Measurements from ENCODE around the gene LRMDA.

The LRMDA gene

GRCh38 chr10:76552091-76552873, 1120.9 kb downstream of the LRMDA start:
- H3K4me3 ChIP-seq (ENCODE audit: low read depth, low read length): no peak overlapping the region
- no peak for TF ChIP-seq CTCF (IDR thresholded peaks at IDR 0.05; ENCODE audit: control insufficient read depth, extremely low read depth, insufficient read depth)
- no peak for DNase-seq (ENCODE audit: low read depth)

- TF ChIP-seq CTCF (IDR thresholded peaks at IDR 0.05; ENCODE audit: control insufficient read depth, extremely low read depth, insufficient read depth): no peak
- no peak for DNase-seq (ENCODE audit: low read depth)
These were observed 1122.0 kb downstream of the LRMDA start for GRCh38 chr10:76553263-76554032.

GRCh38 chr10:76554033-76554408, 1122.6 kb downstream of the LRMDA start:
- no peak overlapping the region for H3K4me3 ChIP-seq (ENCODE audit: low read depth, low read length)
- TF ChIP-seq CTCF (IDR thresholded peaks at IDR 0.05; ENCODE audit: control insufficient read depth, extremely low read depth, insufficient read depth): no peak
- DNase-seq (ENCODE audit: low read depth): no peak

More at GRCh38 chr10:76553263-76554032, 1122.0 kb downstream of the LRMDA start:
- no peak overlapping the region for H3K4me3 ChIP-seq (ENCODE audit: low read depth, low read length)

- H3K4me3 ChIP-seq (ENCODE audit: low read depth, low read length): no peak overlapping the region
- no peak for TF ChIP-seq CTCF (IDR thresholded peaks at IDR 0.05; ENCODE audit: control insufficient read depth, extremely low read depth, insufficient read depth)
- DNase-seq (ENCODE audit: low read depth): no peak
These were observed 1123.1 kb downstream of the LRMDA start for GRCh38 chr10:76554478-76554877.

- no peak for DNase-seq (ENCODE audit: low read depth)
These were observed 1123.7 kb downstream of the LRMDA start for GRCh38 chr10:76555067-76555670.

GRCh38 chr10:76557366-76557765, 1125.9 kb downstream of the LRMDA start:
- no peak overlapping the region for H3K4me3 ChIP-seq (ENCODE audit: low read depth, low read length)
- no peak for DNase-seq (ENCODE audit: low read depth)
- no peak for TF ChIP-seq CTCF (IDR thresholded peaks at IDR 0.05; ENCODE audit: control insufficient read depth, extremely low read depth, insufficient read depth)

More at GRCh38 chr10:76555067-76555670, 1123.7 kb downstream of the LRMDA start:
- H3K4me3 ChIP-seq (ENCODE audit: low read depth, low read length): no peak overlapping the region
- TF ChIP-seq CTCF (IDR thresholded peaks at IDR 0.05; ENCODE audit: control insufficient read depth, extremely low read depth, insufficient read depth): no peak

Data from LNCaP clone FGC (cell line).